K562 (cell line): ENCODE data around the gene ZNF23. TPM values are rescaled to one million over a fixed set of nuclear protein-coding genes. Genes with fewer than 3 reads are reported as not detected.
A peak's percentile ranks its signal among the peaks of the same experiment; 100 is the strongest.

ENCODE experiments used
- ADNP ChIP-seq: fragments of 200-800 bp; sonication (Bioruptor generic); IDR thresholded peaks from 2 replicates; pipeline ENCODE4 v1.6.1; 2016; ENCODE audit warnings: missing genetic modification characterization, missing compliant biosample characterization
- CREM ChIP-seq: IDR thresholded peaks from 2 replicates; pipeline ENCODE4 v1.6.1; 2014; ENCODE audit warnings: antibody characterized with exemption, low read depth
- ESRRA ChIP-seq: fragments of 450-650 bp; IDR thresholded peaks from 2 replicates; pipeline ENCODE4 v1.6.1; 2014; ENCODE audit warnings: low read depth, mild to moderate bottlenecking, moderate library complexity, borderline replicate concordance
- KDM1A ChIP-seq, 2 experiments: fragments of 450-650 bp; IDR thresholded peaks; 2 replicates each; pipeline ENCODE4 v1.6.1; 2016; ENCODE audit warnings: mild to moderate bottlenecking in 2 of 2
- MAFK ChIP-seq: IDR thresholded peaks from 2 replicates; pipeline ENCODE4 v1.6.1; 2011; ENCODE audit warnings: low read length, improper control_type of control experiment
- RBM25 ChIP-seq: fragments of 200-400 bp; formaldehyde crosslinking; IDR thresholded peaks from 2 replicates; pipeline ENCODE4 v1.6.1; 2018; ENCODE audit warnings: low read length, low read depth, moderate library complexity; ENCODE audit not compliant: severe bottlenecking
- RBM39 ChIP-seq: fragments of 200-400 bp; formaldehyde crosslinking; optimal IDR thresholded peaks from 2 replicates; pipeline ENCODE3; 2018; ENCODE audit warnings: low read depth, low read length
- SMC3 ChIP-seq: conservative IDR thresholded peaks from 2 replicates; pipeline ENCODE4 v1.6.1; 2011; ENCODE audit warnings: low read depth, low read length, improper control_type of control experiment; ENCODE audit not compliant: insufficient read depth
- STAG1 ChIP-seq: sonication (generic); formaldehyde crosslinking; IDR thresholded peaks from 2 replicates; pipeline ENCODE4 v1.5.0; 2020; ENCODE audit warnings: missing genetic modification reagents, borderline replicate concordance
- ZNF197 ChIP-seq: fragments of 200-800 bp; sonication (Bioruptor generic); IDR thresholded peaks from 2 replicates; pipeline ENCODE4 v1.6.1; 2016; ENCODE audit warnings: low read depth, missing genetic modification characterization, missing compliant biosample characterization
- polyA plus RNA-seq, 8 experiments: library from polyadenylated mRNA; depleted of rRNA in 4 of 8; stranded (reverse) in 5 of 8; unstranded in 3 of 8; fragments of >200 nt; fragmentation: Nextera tagmentation in 2 of 8; fragmentation: Illumina TruSeq in 1 of 8; extraction: Ambion mirVana in 2 of 8; extraction: Trizol in 1 of 8; gene quantifications; 2 replicates each; pipeline versions ENCODE4 v1.2.1 to v1.2.3, GENCODE V29; 2011 to 2014; ENCODE audit warnings: inconsistent platforms in 1 of 8, missing spikeins in 1 of 8
- total RNA-seq, 7 experiments: library from RNA; depleted of rRNA in 6 of 7; stranded (reverse); fragments of >200 nt in 6 of 7; fragmentation: Illumina TruSeq in 2 of 7; extraction: Trizol in 2 of 7; gene quantifications; 2 replicates each; pipeline versions ENCODE4 v1.2.1 to v1.2.3, GENCODE V29; 2011 to 2021; ENCODE audit warnings: low replicate concordance in 1 of 7
- TF ChIP-seq, protein P1 (sequence below), 2 experiments: fragments of 450-650 bp; IDR thresholded peaks; 2 replicates each; pipeline ENCODE4 v1.6.1; 2016
- TF ChIP-seq, protein P2 (sequence below): sonication (generic); formaldehyde crosslinking; IDR thresholded peaks from 2 replicates; pipeline ENCODE4 v1.8.0; 2022; ENCODE audit warnings: mild to moderate bottlenecking, missing genetic modification reagents

Gene ZNF23
- total and polyA plus RNA-seq, 9 of the 15 experiments (the other 6 are each of a cell fraction or from before 2014, with no cell fraction given), result 4.7 to 13.4 (median 11.2) TPM

DNA sequence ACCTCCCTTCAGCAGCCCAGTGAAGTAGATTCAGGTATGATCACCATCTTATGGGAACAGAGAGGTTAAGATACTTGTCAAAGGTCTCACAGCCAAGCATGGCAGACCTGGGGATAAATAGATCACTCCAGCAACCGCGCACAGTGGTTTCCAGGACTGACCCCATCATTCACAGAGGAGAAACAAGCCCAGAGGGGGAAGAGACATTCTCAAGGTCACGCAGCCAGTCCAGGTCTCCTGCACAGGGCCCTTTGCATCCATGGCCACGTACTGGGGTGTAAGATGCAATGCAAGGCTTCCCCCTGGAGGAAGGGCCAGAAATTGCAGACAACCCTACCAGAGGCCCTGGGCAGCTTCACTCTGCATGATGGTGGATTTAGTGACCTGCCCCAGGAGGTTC lies 40.1 kb downstream of the ZNF23 start (continued):
- peak; percentile 36; the same call in 1 of the 2 replicates for TF ChIP-seq CREM
- TF ChIP-seq MAFK, result no peak
- TF ChIP-seq ZNF197 (CRISPR knock-in tag), result no peak
- TF ChIP-seq, protein P1, sequence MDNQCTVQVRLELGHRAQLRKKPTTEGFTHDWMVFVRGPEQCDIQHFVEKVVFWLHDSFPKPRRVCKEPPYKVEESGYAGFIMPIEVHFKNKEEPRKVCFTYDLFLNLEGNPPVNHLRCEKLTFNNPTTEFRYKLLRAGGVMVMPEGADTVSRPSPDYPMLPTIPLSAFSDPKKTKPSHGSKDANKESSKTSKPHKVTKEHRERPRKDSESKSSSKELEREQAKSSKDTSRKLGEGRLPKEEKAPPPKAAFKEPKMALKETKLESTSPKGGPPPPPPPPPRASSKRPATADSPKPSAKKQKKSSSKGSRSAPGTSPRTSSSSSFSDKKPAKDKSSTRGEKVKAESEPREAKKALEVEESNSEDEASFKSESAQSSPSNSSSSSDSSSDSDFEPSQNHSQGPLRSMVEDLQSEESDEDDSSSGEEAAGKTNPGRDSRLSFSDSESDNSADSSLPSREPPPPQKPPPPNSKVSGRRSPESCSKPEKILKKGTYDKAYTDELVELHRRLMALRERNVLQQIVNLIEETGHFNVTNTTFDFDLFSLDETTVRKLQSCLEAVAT (IDR thresholded peaks at IDR 0.05), result no peak
- TF ChIP-seq RBM25, result peak; percentile 52
- TF ChIP-seq, protein P2, sequence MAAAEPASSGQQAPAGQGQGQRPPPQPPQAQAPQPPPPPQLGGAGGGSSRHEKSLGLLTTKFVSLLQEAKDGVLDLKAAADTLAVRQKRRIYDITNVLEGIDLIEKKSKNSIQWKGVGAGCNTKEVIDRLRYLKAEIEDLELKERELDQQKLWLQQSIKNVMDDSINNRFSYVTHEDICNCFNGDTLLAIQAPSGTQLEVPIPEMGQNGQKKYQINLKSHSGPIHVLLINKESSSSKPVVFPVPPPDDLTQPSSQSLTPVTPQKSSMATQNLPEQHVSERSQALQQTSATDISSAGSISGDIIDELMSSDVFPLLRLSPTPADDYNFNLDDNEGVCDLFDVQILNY, result no peak
- TF ChIP-seq ADNP (tag), result peak; percentile 31; the same call in 1 of the 2 replicates
- TF ChIP-seq SMC3, result 0 out of 2 replicates have a peak, but pooled peaks have one; percentile 14
- peak; percentile 42 to 54; a peak in 3 of 4 replicates for TF ChIP-seq KDM1A (IDR thresholded peaks at IDR 0.05)
- peak; percentile 46; the same call in 1 of the 2 replicates for TF ChIP-seq STAG1 (CRISPR knock-in tag)
- peak; percentile 81; the same call in 1 of the 2 replicates for TF ChIP-seq ESRRA
- TF ChIP-seq RBM39, result no peak
